GM21515 (cell line): ENCODE measurements around the gene PLXNA2.

Source experiments
- ATAC-seq: cut with Tn5 transposase; IDR thresholded peaks from one replicate; pipeline ENCODE4 v1.9.1; 2021; ENCODE audit not compliant: unreplicated experiment

PLXNA2 gene

GRCh38 chr1:208126108-208126507, 118.1 kb downstream of the PLXNA2 start:
- no peak for ATAC-seq

GRCh38 chr1:208122612-208123358, 121.4 kb downstream of the PLXNA2 start:
- no peak for ATAC-seq

GRCh38 chr1:208121813-208122364, 122.3 kb downstream of the PLXNA2 start:
- ATAC-seq = no peak

GRCh38 chr1:208120431-208120790, 123.8 kb downstream of the PLXNA2 start:
- no peak for ATAC-seq

GRCh38 chr1:208118841-208119606, 125.2 kb downstream of the PLXNA2 start:
- no peak for ATAC-seq

GRCh38 chr1:208118306-208118705, 125.9 kb downstream of the PLXNA2 start:
- no peak for ATAC-seq

GRCh38 chr1:208117826-208118225, 126.4 kb downstream of the PLXNA2 start:
- no peak for ATAC-seq

GRCh38 chr1:208117409-208117808, 126.8 kb downstream of the PLXNA2 start:
- ATAC-seq = no peak

- no peak for ATAC-seq
Observed at GRCh38 chr1:208115924-208116640, 128.1 kb downstream of the PLXNA2 start.

GRCh38 chr1:208113011-208113410, 131.2 kb downstream of the PLXNA2 start:
- ATAC-seq = no peak

- ATAC-seq = no peak
Observed at GRCh38 chr1:208112401-208112800, 131.8 kb downstream of the PLXNA2 start.

GRCh38 chr1:208111646-208112190, 132.5 kb downstream of the PLXNA2 start:
- no peak for ATAC-seq

- ATAC-seq = no peak
Observed at GRCh38 chr1:208110296-208110695, 133.9 kb downstream of the PLXNA2 start.

GRCh38 chr1:208108646-208109330, 135.4 kb downstream of the PLXNA2 start:
- ATAC-seq = no peak

- ATAC-seq = no peak
Observed at GRCh38 chr1:208108213-208108608, 136.0 kb downstream of the PLXNA2 start.

GRCh38 chr1:208107425-208108212, 136.6 kb downstream of the PLXNA2 start:
- no peak for ATAC-seq

GRCh38 chr1:208106218-208106617, 138.0 kb downstream of the PLXNA2 start:
- no peak for ATAC-seq

- no peak for ATAC-seq
Observed at GRCh38 chr1:208105756-208106155, 138.4 kb downstream of the PLXNA2 start.

GRCh38 chr1:208103597-208104513, 140.3 kb downstream of the PLXNA2 start:
- no peak for ATAC-seq
